Neural progenitor cell (in vitro differentiated cells): ENCODE data around the gene UNK. TPM values are rescaled to one million over a fixed set of nuclear protein-coding genes. Genes with fewer than 3 reads are reported as not detected.

ENCODE experiments used
- DNase-seq: peaks from one replicate; pipeline ENCODE4 v3.0.0-alpha.2; 2016; ENCODE audit warnings: low spot score
- H2AFZ ChIP-seq: fragments of 200-600 bp; sonication (generic); replicated peaks from 2 replicates; pipeline ENCODE4 v1.6.1; 2016; ENCODE audit warnings: antibody characterized with exemption
- H3F3A ChIP-seq: fragments of 200-600 bp; sonication (generic); 2 replicates; pipeline ENCODE4 v1.6.1; 2016; ENCODE audit warnings: antibody characterized with exemption, low read depth
- H3K27ac ChIP-seq: fragments of 200-600 bp; sonication (generic); 2 replicates; pipeline ENCODE4 v1.5.1; 2016; ENCODE audit warnings: mild to moderate bottlenecking
- H3K27me3 ChIP-seq: fragments of 200-600 bp; sonication (generic); 2 replicates; pipeline ENCODE4 v1.6.1; 2016; ENCODE audit warnings: mild to moderate bottlenecking, moderate library complexity
- H3K36me3 ChIP-seq: fragments of 200-600 bp; sonication (generic); 2 replicates; pipeline ENCODE4 v1.5.1; 2016
- H3K4me1 ChIP-seq: fragments of 200-600 bp; sonication (generic); 2 replicates; pipeline ENCODE4 v1.6.1; 2016; ENCODE audit warnings: mixed run types
- H3K4me2 ChIP-seq: fragments of 200-600 bp; sonication (generic); 2 replicates; pipeline ENCODE4 v1.6.1; 2016
- H3K4me3 ChIP-seq: fragments of 200-600 bp; sonication (generic); 2 replicates; pipeline ENCODE4 v1.5.1; 2016
- H3K79me2 ChIP-seq: fragments of 200-600 bp; sonication (generic); 2 replicates; pipeline ENCODE4 v1.6.1; 2016; ENCODE audit warnings: low read depth
- H3K9ac ChIP-seq: fragments of 200-600 bp; sonication (generic); 2 replicates; pipeline ENCODE4 v1.6.1; 2016
- H3K9me3 ChIP-seq: fragments of 200-600 bp; sonication (generic); 2 replicates; pipeline ENCODE4 v1.5.1; 2016; ENCODE audit warnings: low read depth
- H4K20me1 ChIP-seq: fragments of 200-600 bp; sonication (generic); 2 replicates; pipeline ENCODE4 v1.6.1; 2016; ENCODE audit warnings: low read depth
- H3K27ac Mint-ChIP-seq: 3 replicates; pipeline ENCODE4 v1.8.0; 2021; ENCODE audit warnings: mixed read lengths
- H3K27me3 Mint-ChIP-seq: 2 replicates; pipeline ENCODE4 v1.8.0; 2022; ENCODE audit warnings: low read depth, mild to moderate bottlenecking, inconsistent platforms, moderate library complexity, mixed read lengths; ENCODE audit not compliant: insufficient read depth
- H3K36me3 Mint-ChIP-seq: 3 replicates; pipeline ENCODE4 v1.8.0; 2021; ENCODE audit warnings: mixed read lengths
- H3K4me1 Mint-ChIP-seq: 3 replicates; pipeline ENCODE4 v1.8.0; 2021; ENCODE audit warnings: mixed read lengths
- H3K4me3 Mint-ChIP-seq: 3 replicates; pipeline ENCODE4 v1.8.0; 2021; ENCODE audit warnings: mild to moderate bottlenecking, moderate library complexity, mixed read lengths
- H3K9me3 Mint-ChIP-seq: 3 replicates; pipeline ENCODE4 v1.8.0; 2020; ENCODE audit warnings: mixed read lengths
- CTCF ChIP-seq: fragments of 200-600 bp; sonication (generic); IDR thresholded peaks from 2 replicates; pipeline ENCODE4 v1.5.1; 2017; ENCODE audit warnings: antibody characterized with exemption, mild to moderate bottlenecking
- EZH2 ChIP-seq: fragments of 200-600 bp; sonication (generic); IDR thresholded peaks from 2 replicates; pipeline ENCODE4 v1.6.1; 2017; ENCODE audit warnings: antibody characterized with exemption, mild to moderate bottlenecking, moderate library complexity
- EZH2phosphoT487 ChIP-seq: fragments of 200-600 bp; sonication (generic); IDR thresholded peaks from 2 replicates; pipeline ENCODE4 v1.6.1; 2017; ENCODE audit warnings: antibody characterized with exemption
- microRNA-seq: library from miRNA; unstranded; fragments of <30 nt; microRNA quantifications from one replicate; pipeline ENCODE4, GENCODE V29; 2016
- total RNA-seq: library from RNA; depleted of rRNA; stranded (reverse); fragments of >200 nt; gene quantifications from 2 replicates; pipeline ENCODE4 v1.2.3, GENCODE V29; 2015; ENCODE audit warnings: low replicate concordance

UNK gene
- total RNA-seq, 1 donor from 2014 or later: 38.5 TPM

GRCh38 chr17:75873587-75874322 lies 89.1 kb downstream of the UNK start:
- H3K9ac ChIP-seq: no peak overlapping the region
- H3F3A ChIP-seq: peaks cover 16% of the 10 kb centered on the region
- no peaks in the 10 kb centered on the region for H3K9me3 ChIP-seq
- H3K27ac Mint-ChIP-seq: no peak overlapping the region
- H2AFZ ChIP-seq: no peak overlapping the region
- H3K27me3 Mint-ChIP-seq: peaks cover 23% of the 10 kb centered on the region
- no peak overlapping the region for H3K4me2 ChIP-seq
- H3K4me1 ChIP-seq: peaks cover 6% of the 10 kb centered on the region
- no peaks in the 10 kb centered on the region for H3K79me2 ChIP-seq
- H3K36me3 ChIP-seq: no peaks in the 10 kb centered on the region
- peaks cover 33% of the 10 kb centered on the region for H3K4me1 Mint-ChIP-seq
- H3K36me3 Mint-ChIP-seq: no peaks in the 10 kb centered on the region
- no peaks in the 10 kb centered on the region for H4K20me1 ChIP-seq
- H3K9me3 Mint-ChIP-seq: no peaks in the 10 kb centered on the region
- DNase-seq: no peak
- no peak overlapping the region for H3K27ac ChIP-seq
- TF ChIP-seq EZH2phosphoT487 (no peak), EZH2 (no peak), CTCF (no peak)
- H3K4me3 Mint-ChIP-seq: no peak overlapping the region
- peaks cover 31% of the 10 kb centered on the region for H3K27me3 ChIP-seq
- no peak overlapping the region for H3K4me3 ChIP-seq

- Histone ChIP-seq H3K27me3 (peaks cover 39% of the 10 kb centered on the region), H3K27ac (no peak overlapping the region), H3F3A (peaks cover 24% of the 10 kb centered on the region), H3K79me2 (no peaks in the 10 kb centered on the region), H3K4me3 (no peak overlapping the region), H3K4me2 (no peak overlapping the region), H3K36me3 (no peaks in the 10 kb centered on the region), H3K9ac (no peak overlapping the region), H3K4me1 (peaks cover 6% of the 10 kb centered on the region), H4K20me1 (no peaks in the 10 kb centered on the region), H3K9me3 (no peaks in the 10 kb centered on the region), H2AFZ (no peak overlapping the region)
- Mint-ChIP-seq H3K27ac (no peak overlapping the region), H3K4me3 (no peak overlapping the region), H3K4me1 (peaks cover 27% of the 10 kb centered on the region), H3K27me3 (peaks cover 31% of the 10 kb centered on the region), H3K9me3 (no peaks in the 10 kb centered on the region), H3K36me3 (no peaks in the 10 kb centered on the region)
- TF ChIP-seq EZH2phosphoT487: no peak
- TF ChIP-seq CTCF: no peak
- no peak for TF ChIP-seq EZH2
- DNase-seq: no peak
Observed at GRCh38 chr17:75874323-75875181, 89.9 kb downstream of the UNK start.

Small RNA genes within 50 kb of the gene (microRNA-seq; reads per million reads assigned to microRNA genes)
- gene MIR4738: not detected

Other genes starting within 250 kb of the UNK start
- 10.2 and 17.1 TPM in 2 replicates for gene MYO15B, start 197.0 kb upstream of the UNK start, total RNA-seq
- gene SMIM5, start 151.4 kb upstream of the UNK start, total RNA-seq: not detected in 2 replicates
- gene RECQL5, start 117.7 kb upstream of the UNK start, total RNA-seq: 22.7 and 27.3 TPM in 2 replicates
- 72.9 and 75.8 TPM in 2 replicates for gene SAP30BP, start 117.5 kb upstream of the UNK start, total RNA-seq
- 1.1 TPM in 1 of 2 replicates, not detected in the other for gene ITGB4, start 63.3 kb upstream of the UNK start, total RNA-seq
- 6.5 and 27.3 TPM in 2 replicates for gene GALK1, start 19.6 kb upstream of the UNK start, total RNA-seq
- gene UNC13D, start 59.6 kb downstream of the UNK start, total RNA-seq: 0.09 and 0.96 TPM in 2 replicates
- 20.9 and 23.8 TPM in 2 replicates for gene WBP2, start 70.5 kb downstream of the UNK start, total RNA-seq
- 0.90 and 1.3 TPM in 2 replicates for gene TRIM47, start 93.8 kb downstream of the UNK start, total RNA-seq
- gene TRIM65, start 112.1 kb downstream of the UNK start, total RNA-seq: 17.2 and 36.3 TPM in 2 replicates
- 26.8 and 57.4 TPM in 2 replicates for gene MRPL38, start 120.1 kb downstream of the UNK start, total RNA-seq
- gene FBF1, start 156.2 kb downstream of the UNK start, total RNA-seq: 11.2 and 31.4 TPM in 2 replicates
- gene ACOX1, start 194.4 kb downstream of the UNK start, total RNA-seq: 9.7 and 12.2 TPM in 2 replicates
- 5.9 and 9.4 TPM in 2 replicates for gene TEN1, start 194.4 kb downstream of the UNK start, total RNA-seq
- 3.0 and 6.8 TPM in 2 replicates for gene CDK3, start 216.0 kb downstream of the UNK start, total RNA-seq
- gene EVPL, start 242.5 kb downstream of the UNK start, total RNA-seq: not detected in 2 replicates